Activated CD4-positive, alpha-beta T cell treated with anti-CD3 and anti-CD28 coated beads, Interleukin-2, amount 10 ng/mL, durations not matched to agents 24 days and 14 days (primary cell): ENCODE measurements around the gene GPR17. TPM values are rescaled to one million over a fixed set of nuclear protein-coding genes. Genes with fewer than 3 reads are reported as not detected.

Source experiments
- DNase-seq: peaks from one replicate; pipeline ENCODE4 v3.0.0; 2022
- H3K27ac Mint-ChIP-seq: one replicate; pipeline ENCODE4 v1.8.0; 2022; ENCODE audit warnings: mild to moderate bottlenecking, mixed read lengths
- H3K27me3 Mint-ChIP-seq: one replicate; pipeline ENCODE4 v1.8.0; 2022; ENCODE audit warnings: mixed read lengths
- H3K36me3 Mint-ChIP-seq: one replicate; pipeline ENCODE4 v1.8.0; 2022; ENCODE audit warnings: low read depth, mild to moderate bottlenecking, mixed read lengths
- H3K4me1 Mint-ChIP-seq: one replicate; pipeline ENCODE4 v1.8.0; 2021; ENCODE audit warnings: mixed read lengths
- H3K4me3 Mint-ChIP-seq: one replicate; pipeline ENCODE4 v1.8.0; 2022; ENCODE audit warnings: mild to moderate bottlenecking, moderate library complexity, mixed read lengths
- H3K9me3 Mint-ChIP-seq: one replicate; pipeline ENCODE4 v1.8.0; 2021; ENCODE audit warnings: mixed read lengths
- intact Hi-C: fragments of 100-400 bp; cut with micrococcal nuclease; formaldehyde crosslinking; loops from one replicate; pipeline ENCODE4 v1.15.1; 2023
- total RNA-seq: library from RNA; stranded (reverse); gene quantifications from 2 replicates; pipeline ENCODE4 v1.2.3, GENCODE V29; 2022

Gene GPR17
- total RNA-seq, 1 donor from 2014 or later: not detected

GRCh38 chr2:127664895-127665225 lies 18.9 kb downstream of the GPR17 start:
- H3K27me3 Mint-ChIP-seq: peaks cover 54% of the 10 kb centered on the region
- no peak for DNase-seq
- no peaks in the 10 kb centered on the region for H3K4me1 Mint-ChIP-seq
- intact Hi-C loops: no loop called here
- no peak overlapping the region for H3K27ac Mint-ChIP-seq
- H3K36me3 Mint-ChIP-seq: no peaks in the 10 kb centered on the region
- peaks cover 3% of the 10 kb centered on the region for H3K9me3 Mint-ChIP-seq
- no peak overlapping the region for H3K4me3 Mint-ChIP-seq

- Mint-ChIP-seq H3K36me3 (no peaks in the 10 kb centered on the region), H3K27me3 (peaks cover 57% of the 10 kb centered on the region), H3K27ac (no peak overlapping the region), H3K4me3 (no peak overlapping the region), H3K9me3 (peaks cover 3% of the 10 kb centered on the region), H3K4me1 (no peaks in the 10 kb centered on the region)
- intact Hi-C loops: no loop called here
- no peak for DNase-seq
Observed at GRCh38 chr2:127665267-127665893, 19.4 kb downstream of the GPR17 start.

- DNase-seq: no peak
- no peak overlapping the region for H3K4me3 Mint-ChIP-seq
- H3K9me3 Mint-ChIP-seq: peaks cover 3% of the 10 kb centered on the region
- no peak overlapping the region for H3K27ac Mint-ChIP-seq
- intact Hi-C loops: no loop called here
- peaks cover 67% of the 10 kb centered on the region for H3K27me3 Mint-ChIP-seq
- no peaks in the 10 kb centered on the region for H3K4me1 Mint-ChIP-seq
- no peaks in the 10 kb centered on the region for H3K36me3 Mint-ChIP-seq
Observed at GRCh38 chr2:127669056-127669455, 23.1 kb downstream of the GPR17 start.

GRCh38 chr2:127670055-127670956 lies 24.4 kb downstream of the GPR17 start:
- Mint-ChIP-seq H3K27me3 (peaks cover 64% of the 10 kb centered on the region), H3K9me3 (peaks cover 3% of the 10 kb centered on the region), H3K36me3 (peaks cover 2% of the 10 kb centered on the region), H3K4me3 (no peak overlapping the region), H3K27ac (no peak overlapping the region), H3K4me1 (peaks cover 4% of the 10 kb centered on the region)
- intact Hi-C loops: no loop called here
- DNase-seq: no peak

- H3K36me3 Mint-ChIP-seq: peaks cover 2% of the 10 kb centered on the region
- no peak overlapping the region for H3K27ac Mint-ChIP-seq
- H3K4me1 Mint-ChIP-seq: peaks cover 4% of the 10 kb centered on the region
- H3K27me3 Mint-ChIP-seq: peaks cover 62% of the 10 kb centered on the region
- H3K4me3 Mint-ChIP-seq: no peak overlapping the region
- DNase-seq: no peak
- intact Hi-C loops: no loop called here
- H3K9me3 Mint-ChIP-seq: peaks cover 3% of the 10 kb centered on the region
Observed at GRCh38 chr2:127670957-127671290, 25.0 kb downstream of the GPR17 start.

GRCh38 chr2:127671557-127672302 lies 25.8 kb downstream of the GPR17 start:
- Mint-ChIP-seq H3K9me3 (peaks cover 3% of the 10 kb centered on the region), H3K27ac (no peak overlapping the region), H3K4me1 (peaks cover 4% of the 10 kb centered on the region), H3K27me3 (peaks cover 59% of the 10 kb centered on the region), H3K36me3 (peaks cover 2% of the 10 kb centered on the region), H3K4me3 (no peak overlapping the region)
- intact Hi-C loops: no loop called here
- DNase-seq: no peak

- Mint-ChIP-seq H3K27me3 (peaks cover 61% of the 10 kb centered on the region), H3K4me3 (no peak overlapping the region), H3K27ac (no peak overlapping the region), H3K4me1 (peaks cover 4% of the 10 kb centered on the region), H3K36me3 (peaks cover 2% of the 10 kb centered on the region), H3K9me3 (peaks cover under 1% of the 10 kb centered on the region)
- intact Hi-C loops: no loop called here
- DNase-seq: no peak
Observed at GRCh38 chr2:127672341-127673224, 26.6 kb downstream of the GPR17 start.

- no peaks in the 10 kb centered on the region for H3K9me3 Mint-ChIP-seq
- H3K4me3 Mint-ChIP-seq: no peak overlapping the region
- H3K27me3 Mint-ChIP-seq: peaks cover 69% of the 10 kb centered on the region
- peaks cover 4% of the 10 kb centered on the region for H3K4me1 Mint-ChIP-seq
- no peak for DNase-seq
- intact Hi-C loops: no loop called here
- no peak overlapping the region for H3K27ac Mint-ChIP-seq
- peaks cover 2% of the 10 kb centered on the region for H3K36me3 Mint-ChIP-seq
Observed at GRCh38 chr2:127673291-127674069, 27.5 kb downstream of the GPR17 start.

GRCh38 chr2:127674241-127675209 lies 28.6 kb downstream of the GPR17 start:
- H3K36me3 Mint-ChIP-seq: peaks cover 2% of the 10 kb centered on the region
- peak; percentile 71 for DNase-seq
- H3K27ac Mint-ChIP-seq: peak overlapping the region; percentile 32
- peaks cover 4% of the 10 kb centered on the region for H3K4me1 Mint-ChIP-seq
- no peaks in the 10 kb centered on the region for H3K9me3 Mint-ChIP-seq
- peak overlapping the region; percentile 72 for H3K4me3 Mint-ChIP-seq
- peaks cover 65% of the 10 kb centered on the region for H3K27me3 Mint-ChIP-seq
- intact Hi-C loops: no loop called here

GRCh38 chr2:127675331-127676261 lies 29.6 kb downstream of the GPR17 start, which contains the start of gene LIMS2:
Gene LIMS2 (minus strand): TSS chr2:127675530. CDS start chr2:127675024, 506 bp downstream.
- no peaks in the 10 kb centered on the region for H3K9me3 Mint-ChIP-seq
- no peak for DNase-seq
- peaks cover 58% of the 10 kb centered on the region for H3K27me3 Mint-ChIP-seq
- intact Hi-C loops: no loop called here
- H3K36me3 Mint-ChIP-seq: peaks cover 2% of the 10 kb centered on the region
- peak within 1 kb of the TSS; percentile 72 for H3K4me3 Mint-ChIP-seq
- peaks cover 4% of the 10 kb centered on the region for H3K4me1 Mint-ChIP-seq
- peak within 1 kb of the TSS; percentile 32 for H3K27ac Mint-ChIP-seq

GRCh38 chr2:127676906-127677305 lies 31.0 kb downstream of the GPR17 start:
- Mint-ChIP-seq H3K4me1 (peaks cover 4% of the 10 kb centered on the region), H3K4me3 (no peak overlapping the region), H3K9me3 (no peaks in the 10 kb centered on the region), H3K36me3 (peaks cover 2% of the 10 kb centered on the region), H3K27ac (no peak overlapping the region), H3K27me3 (peaks cover 54% of the 10 kb centered on the region)
- intact Hi-C loops: no loop called here
- DNase-seq: no peak
